Cardiac fibroblast (primary cell): ENCODE results near the gene PPP2R1A.

Experiments used
- DNase-seq, 2 donors: peaks; one replicate each; pipeline versions ENCODE4 v3.0.0 to v3.0.0-alpha.2; 2010; ENCODE audit warnings: low read depth in 2 of 2
- H3K4me3 ChIP-seq, 2 donors: replicated peaks in 1 of 2; 1 replicate in 1 of 2; 2 replicates in 1 of 2; pipeline ENCODE4 v1.5.1; 2011; ENCODE audit warnings: low read depth in 2 of 2, low read length in 2 of 2, mild to moderate bottlenecking in 2 of 2, moderate library complexity in 1 of 2
- CTCF ChIP-seq: IDR thresholded peaks from one replicate; pipeline ENCODE4 v1.5.1; 2011; ENCODE audit warnings: low read depth, mild to moderate bottlenecking, low read length, inconsistent platforms

Gene PPP2R1A

GRCh38 chr19:52216401-52216800 lies 26.5 kb downstream of the PPP2R1A start:
- DNase-seq = no peak
- TF ChIP-seq CTCF = no peak
- no peak overlapping the region for H3K4me3 ChIP-seq

- DNase-seq = no peak
- no peak overlapping the region for H3K4me3 ChIP-seq
- TF ChIP-seq CTCF = no peak
Measured at GRCh38 chr19:52217576-52217975, 27.7 kb downstream of the PPP2R1A start.

- no peak overlapping the region for H3K4me3 ChIP-seq
- no peak for TF ChIP-seq CTCF
- no peak for DNase-seq
Measured at GRCh38 chr19:52219611-52220010, 29.8 kb downstream of the PPP2R1A start.

- H3K4me3 ChIP-seq = no peak overlapping the region
- TF ChIP-seq CTCF = no peak
- DNase-seq = no peak
Measured at GRCh38 chr19:52221031-52221430, 31.2 kb downstream of the PPP2R1A start.

GRCh38 chr19:52221831-52222375 lies 32.1 kb downstream of the PPP2R1A start:
- TF ChIP-seq CTCF = no peak
- peak in 1 of 2 donors; percentile 49 for DNase-seq
- no peak overlapping the region for H3K4me3 ChIP-seq

- TF ChIP-seq CTCF = no peak
- DNase-seq = no peak
- H3K4me3 ChIP-seq = no peak overlapping the region
Measured at GRCh38 chr19:52224211-52224610, 34.4 kb downstream of the PPP2R1A start.

- no peak overlapping the region for H3K4me3 ChIP-seq
- TF ChIP-seq CTCF = no peak
- DNase-seq = no peak
Measured at GRCh38 chr19:52226652-52227051, 36.8 kb downstream of the PPP2R1A start.
